Right lobe of liver (tissue), 6 donors: Measurements from ENCODE around the gene APBB1IP. TPM values are rescaled to one million over a fixed set of nuclear protein-coding genes. Genes with fewer than 3 reads are reported as not detected.
"Not testable (repeated sequence)": the region's sequence is repeated elsewhere in the genome, so short reads cannot be mapped to it uniquely, and the experiment has no call there.

Experiments
- ATAC-seq, 4 donors: fragments of 200-7000 bp; cut with Tn5 transposase; one replicate each; pipeline ENCODE4 v1.9.1; 2020; ENCODE audit warnings: mild to moderate bottlenecking in 4 of 4, moderate library complexity in 4 of 4
- DNase-seq, 3 donors: peaks; one replicate each; pipeline ENCODE4 v3.0.0-alpha.2; 2020
- H3K27ac ChIP-seq, 3 donors: fragments of 200-600 bp; one replicate each; pipeline ENCODE4 v1.8.0; 2022
- H3K27me3 ChIP-seq, 2 donors: fragments of 200-600 bp; one replicate each; pipeline ENCODE4 v1.8.0; 2022
- H3K36me3 ChIP-seq, 4 donors: fragments of 200-600 bp; sonication (generic) in 1 of 4; one replicate each; pipeline versions ENCODE4 v1.5.1 to v1.8.0; 2017 to 2022; ENCODE audit warnings: control low read depth in 1 of 4
- H3K4me1 ChIP-seq, 4 donors: fragments of 200-600 bp; sonication (generic) in 1 of 4; one replicate each; pipeline versions ENCODE4 v1.5.1 to v1.8.0; 2017 to 2022; ENCODE audit warnings: control low read depth in 1 of 4
- H3K4me3 ChIP-seq, 3 donors: fragments of 200-600 bp; one replicate each; pipeline ENCODE4 v1.8.0; 2022
- H3K9me3 ChIP-seq, 4 donors: fragments of 200-600 bp; sonication (generic) in 1 of 4; one replicate each; pipeline versions ENCODE4 v1.5.1 to v1.8.0; 2017 to 2022; ENCODE audit warnings: control low read depth in 1 of 4
- POLR2A ChIP-seq: fragments of 450-650 bp; IDR thresholded peaks from one replicate; pipeline ENCODE4 v1.6.1; 2017; ENCODE audit warnings: antibody characterized with exemption, mild to moderate bottlenecking
- WGBS: methylation state at CpG from one replicate; pipeline ENCODE4 v1.1.6; 2018; ENCODE audit warnings: low coverage, low lambda C conversion rate; ENCODE audit not compliant: insufficient coverage; ENCODE audit errors: missing lambda C conversion rate; 5-methylcytosine and 5-hydroxymethylcytosine counted together
- intact Hi-C, 2 donors: fragments of 100-400 bp; cut with DNase I; formaldehyde crosslinking; loops; one replicate each; pipeline versions ENCODE4 v1.11.2 to v1.14.1; 2022
- total RNA-seq, 6 experiments: library from RNA; depleted of rRNA in 2 of 6; stranded (reverse); fragments of >200 nt in 2 of 6; fragmentation: NEBNext Ultra II Directional in 3 of 6; extraction: Animal tissue kit (Norgen Biotek cat#: 25700) in 3 of 6; gene quantifications; one replicate each; pipeline versions ENCODE4 v1.1.0 to v1.2.4, GENCODE V29; 2016 to 2023
- TF ChIP-seq, protein P1 (sequence below), 4 donors: fragments of 200-600 bp in 3 of 4; fragments of 450-650 bp in 1 of 4; IDR thresholded peaks; one replicate each; pipeline versions ENCODE4 v1.5.1 to v1.8.0; 2016 to 2022; ENCODE audit warnings: antibody characterized with exemption in 4 of 4, mild to moderate bottlenecking in 2 of 4
- donor health status: DM: no; HTN: yes; CAD: no.
- donor health status: DM: no; HTN: no; CAD: no.
- donor health status: DM: no; HTN: no; CAD: no.
- donor health status: DM: no; HTN: yes; CAD: no.
- donor health status: DM: no; HTN: yes; CAD: no.

APBB1IP gene
- total RNA-seq, 6 experiments from 2014 or later = 13.0 to 50.7 (median 16.5) TPM

DNA sequence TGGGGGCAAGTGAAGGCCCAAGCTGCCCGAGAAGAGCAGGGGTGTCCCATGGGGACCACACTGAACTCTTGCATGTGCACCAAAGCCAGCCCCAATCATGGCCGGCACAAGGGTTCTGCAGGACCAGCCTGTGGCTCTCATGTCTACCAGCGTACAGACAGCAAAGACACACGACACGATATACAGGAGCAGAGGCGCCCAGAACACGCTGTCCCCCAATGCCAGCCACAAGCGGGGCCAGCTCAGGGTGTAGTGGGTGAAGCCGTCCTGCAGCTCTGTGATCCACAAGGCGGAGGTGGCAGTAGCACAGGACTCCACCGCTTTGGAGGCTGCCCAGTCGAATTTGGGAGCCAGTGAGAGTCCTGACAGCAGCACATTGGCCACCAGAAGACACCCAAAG, 150.5 kb downstream of the APBB1IP start:
- H3K27ac ChIP-seq = no peak overlapping the region
- DNase-seq (no peak), ATAC-seq (no peak)
- H3K36me3 ChIP-seq = no peaks in the 10 kb centered on the region
- intact Hi-C loops = no loop called here
- no peak overlapping the region for H3K4me3 ChIP-seq
- H3K27me3 ChIP-seq = no peaks in the 10 kb centered on the region
- H3K9me3 ChIP-seq = no peaks in the 10 kb centered on the region
- no peaks in the 10 kb centered on the region for H3K4me1 ChIP-seq
- TF ChIP-seq, protein P1, sequence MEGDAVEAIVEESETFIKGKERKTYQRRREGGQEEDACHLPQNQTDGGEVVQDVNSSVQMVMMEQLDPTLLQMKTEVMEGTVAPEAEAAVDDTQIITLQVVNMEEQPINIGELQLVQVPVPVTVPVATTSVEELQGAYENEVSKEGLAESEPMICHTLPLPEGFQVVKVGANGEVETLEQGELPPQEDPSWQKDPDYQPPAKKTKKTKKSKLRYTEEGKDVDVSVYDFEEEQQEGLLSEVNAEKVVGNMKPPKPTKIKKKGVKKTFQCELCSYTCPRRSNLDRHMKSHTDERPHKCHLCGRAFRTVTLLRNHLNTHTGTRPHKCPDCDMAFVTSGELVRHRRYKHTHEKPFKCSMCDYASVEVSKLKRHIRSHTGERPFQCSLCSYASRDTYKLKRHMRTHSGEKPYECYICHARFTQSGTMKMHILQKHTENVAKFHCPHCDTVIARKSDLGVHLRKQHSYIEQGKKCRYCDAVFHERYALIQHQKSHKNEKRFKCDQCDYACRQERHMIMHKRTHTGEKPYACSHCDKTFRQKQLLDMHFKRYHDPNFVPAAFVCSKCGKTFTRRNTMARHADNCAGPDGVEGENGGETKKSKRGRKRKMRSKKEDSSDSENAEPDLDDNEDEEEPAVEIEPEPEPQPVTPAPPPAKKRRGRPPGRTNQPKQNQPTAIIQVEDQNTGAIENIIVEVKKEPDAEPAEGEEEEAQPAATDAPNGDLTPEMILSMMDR (IDR thresholded peaks at IDR 0.05) = no peak
- no peak for TF ChIP-seq POLR2A
- no CpG with 5 or more reads among the region's 12 CpGs for WGBS

DNA sequence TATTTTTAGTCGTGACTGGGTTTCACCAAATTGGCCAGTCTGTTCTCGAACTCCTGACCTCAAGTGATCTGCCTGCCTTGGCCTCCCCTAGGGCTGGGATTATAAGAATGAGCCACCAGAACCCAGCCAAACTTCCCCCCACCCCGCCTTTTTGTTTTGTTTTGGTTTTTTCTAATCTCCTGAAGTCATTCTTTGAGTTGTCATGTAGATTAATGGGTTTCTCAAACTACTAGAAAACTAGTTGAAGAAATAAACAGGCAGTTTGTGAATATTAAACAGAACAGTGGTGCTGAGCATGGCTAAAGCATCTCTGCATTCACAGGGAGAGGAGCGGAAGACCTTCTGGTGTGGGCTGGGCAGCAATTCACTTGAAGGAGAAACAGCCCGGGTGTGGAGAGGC, 151.7 kb downstream of the APBB1IP start:
- H3K36me3 ChIP-seq, intact Hi-C loops, ATAC-seq, DNase-seq, H3K4me1 ChIP-seq, H3K4me3 ChIP-seq, H3K27ac ChIP-seq, H3K27me3 ChIP-seq, H3K9me3 ChIP-seq: not testable (repeated sequence)
- 73% methylated on average over 3 of the region's 5 CpGs for WGBS

DNA sequence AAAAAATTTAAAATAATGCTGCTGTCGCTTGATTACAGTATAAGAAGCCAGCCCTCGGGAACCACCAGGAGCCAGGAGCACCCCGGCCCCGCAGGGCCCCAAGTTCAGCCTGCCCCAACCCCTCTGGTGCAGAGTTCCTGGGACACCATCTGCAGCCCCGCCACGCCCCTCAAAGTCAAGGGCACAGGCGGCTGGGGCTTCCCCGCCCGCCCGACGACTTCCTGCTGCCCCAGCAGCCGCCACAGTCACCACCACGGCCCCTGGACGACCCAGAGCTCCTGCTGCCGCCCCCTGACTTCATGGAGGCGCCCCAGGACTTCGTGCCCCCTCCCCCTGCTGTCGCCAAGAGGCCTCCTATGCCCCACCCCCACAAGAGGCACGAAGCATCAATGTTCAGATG, 155.8 kb downstream of the APBB1IP start:
- TF ChIP-seq, protein P1 (IDR thresholded peaks at IDR 0.05) = no peak
- no peak for TF ChIP-seq POLR2A
- H3K27me3 ChIP-seq = no peaks in the 10 kb centered on the region
- 56% methylated on average over 7 of the region's 19 CpGs for whole genome bisulfite sequencing
- H3K4me1 ChIP-seq = no peaks in the 10 kb centered on the region
- no peaks in the 10 kb centered on the region for H3K36me3 ChIP-seq
- intact Hi-C loops = no loop called here
- H3K4me3 ChIP-seq = no peak overlapping the region
- H3K27ac ChIP-seq = no peak overlapping the region
- no peaks in the 10 kb centered on the region for H3K9me3 ChIP-seq
- ATAC-seq (no peak), DNase-seq (no peak)

DNA sequence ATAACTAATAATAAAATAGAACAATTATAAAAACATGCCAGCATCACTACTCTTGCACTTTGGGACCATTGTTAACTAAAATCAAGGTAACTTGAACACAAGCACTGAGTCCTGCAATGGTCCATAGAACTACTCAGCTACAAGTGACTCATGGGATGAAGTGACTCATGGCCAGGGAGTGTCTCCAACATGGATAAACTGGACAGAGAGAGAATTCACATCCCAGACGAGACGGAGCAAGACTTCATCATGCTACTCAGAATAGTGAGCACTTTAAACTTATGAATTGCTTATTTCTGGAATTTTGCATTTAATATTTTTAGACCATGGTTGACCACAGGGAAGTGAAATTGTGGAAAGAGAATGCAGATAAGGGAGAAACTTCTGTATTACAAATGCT, 165.1 kb downstream of the APBB1IP start:
- DNase-seq, intact Hi-C loops, H3K9me3 ChIP-seq, H3K27me3 ChIP-seq, H3K4me3 ChIP-seq, H3K36me3 ChIP-seq, H3K4me1 ChIP-seq, H3K27ac ChIP-seq: not testable (repeated sequence)
- ATAC-seq = peak in 1 of 4 donors; percentile 62
- WGBS = 79% methylated on average over 2 of the region's 2 CpGs

DNA sequence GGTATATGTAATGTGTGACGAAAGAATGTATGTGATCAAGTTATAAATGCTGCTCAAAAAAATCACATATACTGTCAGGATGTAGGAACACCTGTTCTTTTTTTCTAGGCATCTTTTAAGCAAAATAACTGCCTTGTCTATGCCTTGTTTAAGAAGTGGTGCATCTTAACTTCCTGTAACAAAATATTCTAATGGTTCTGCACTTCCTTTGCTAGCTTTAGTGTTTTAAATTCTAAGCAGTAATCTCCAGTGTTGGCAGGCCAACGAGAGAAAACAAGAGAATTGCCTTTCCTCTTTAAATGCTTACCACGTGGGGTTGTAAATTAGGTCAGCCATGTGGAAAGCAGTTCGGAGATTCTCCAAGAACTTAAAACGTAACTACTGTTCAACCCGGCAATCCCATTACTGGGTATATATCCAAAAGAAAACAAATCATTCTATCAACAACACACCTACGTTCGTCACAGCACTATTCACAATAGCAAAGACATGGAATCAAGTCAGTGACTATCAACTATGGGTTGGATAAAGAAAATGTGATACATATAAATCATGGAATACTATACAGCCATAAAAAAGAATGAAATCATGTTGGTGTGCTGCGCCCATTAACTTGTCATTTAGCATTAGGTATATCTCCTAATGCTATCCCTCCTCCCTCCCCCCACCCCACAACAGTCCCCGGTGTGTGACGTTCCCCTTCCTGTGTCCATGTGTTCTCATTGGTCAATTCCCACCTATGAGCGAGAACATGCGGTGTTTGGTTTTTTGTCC, 166.4 kb downstream of the APBB1IP start:
- DNase-seq, H3K27me3 ChIP-seq, H3K4me1 ChIP-seq, H3K27ac ChIP-seq, H3K36me3 ChIP-seq, H3K9me3 ChIP-seq, H3K4me3 ChIP-seq, intact Hi-C loops, ATAC-seq: not testable (repeated sequence)
- WGBS = 77% methylated on average over 13 of the region's 13 CpGs

DNA sequence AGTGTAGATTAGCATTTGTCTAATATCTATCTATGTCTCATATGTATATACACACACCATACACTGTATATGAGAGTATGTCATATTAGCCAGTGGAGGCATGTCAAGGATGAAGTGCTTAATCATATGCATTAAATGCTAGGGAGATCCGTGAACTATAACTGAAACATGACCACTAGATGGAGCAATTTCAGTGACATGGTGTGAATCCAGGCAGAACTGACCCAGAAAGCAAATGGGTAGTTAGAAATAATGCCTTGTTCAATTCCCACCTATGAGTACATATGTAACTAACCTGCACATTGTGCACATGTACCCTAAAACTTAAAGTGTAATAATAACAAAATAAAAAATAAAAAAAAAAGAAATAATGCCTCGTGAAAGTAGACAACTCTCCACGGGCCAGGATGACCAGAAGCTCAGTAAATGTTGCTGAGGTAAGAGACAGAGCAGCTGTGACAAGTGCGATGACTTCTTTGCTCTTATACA, 168.3 kb downstream of the APBB1IP start:
- DNase-seq, H3K9me3 ChIP-seq, H3K27ac ChIP-seq, H3K27me3 ChIP-seq, H3K36me3 ChIP-seq, H3K4me3 ChIP-seq, intact Hi-C loops, H3K4me1 ChIP-seq: not testable (repeated sequence)
- peak; percentile 81 to 93 (median 86) for ATAC-seq
- 55% methylated on average over 4 of the region's 4 CpGs for WGBS
- TF ChIP-seq, protein P1 (IDR thresholded peaks at IDR 0.05) = peak; percentile 34 to 65 (median 48)
